Kidney glomerular epithelial cell (primary cell): ENCODE measurements around the gene PKIG.

Source experiments
- DNase-seq: peaks from one replicate; lab custom pipeline; 2025; lab: John Stamatoyannopoulos, UW

The PKIG gene

GRCh38 chr20:44662261-44662660, 79.9 kb downstream of the PKIG start:
- DNase-seq, result no peak

DNA sequence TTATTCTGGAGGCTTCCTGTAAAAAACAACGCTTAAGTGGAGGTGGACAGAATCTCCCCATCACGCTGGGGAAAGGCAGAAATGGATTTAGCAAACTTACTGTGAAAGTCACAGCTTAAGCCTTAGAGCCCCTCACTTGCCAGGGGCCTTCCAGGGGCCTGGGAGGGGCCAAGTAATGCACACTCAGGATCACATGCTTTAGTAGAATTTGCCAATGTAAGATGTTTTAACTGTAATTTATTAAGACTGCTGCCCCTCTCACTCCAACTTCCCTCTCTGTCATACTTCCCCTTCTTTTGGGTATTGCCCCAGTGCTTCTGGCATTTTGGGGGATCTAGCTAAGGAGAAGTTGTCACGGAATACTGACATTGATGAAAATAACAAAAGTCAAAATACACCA, 81.8 kb downstream of the PKIG start:
- DNase-seq, result no peak

GRCh38 chr20:44666066-44666465, 83.7 kb downstream of the PKIG start:
- no peak for DNase-seq
